ENCODE data around the gene NELFCD. TPM values are rescaled to one million over a fixed set of nuclear protein-coding genes. Genes with fewer than 3 reads are reported as not detected.

Gene NELFCD
- total and polyA plus RNA-seq, 9 of the 15 experiments (the other 6 are each of a cell fraction or from before 2014, with no cell fraction given), result 11.7 to 163 (median 96.5) TPM

DNA sequence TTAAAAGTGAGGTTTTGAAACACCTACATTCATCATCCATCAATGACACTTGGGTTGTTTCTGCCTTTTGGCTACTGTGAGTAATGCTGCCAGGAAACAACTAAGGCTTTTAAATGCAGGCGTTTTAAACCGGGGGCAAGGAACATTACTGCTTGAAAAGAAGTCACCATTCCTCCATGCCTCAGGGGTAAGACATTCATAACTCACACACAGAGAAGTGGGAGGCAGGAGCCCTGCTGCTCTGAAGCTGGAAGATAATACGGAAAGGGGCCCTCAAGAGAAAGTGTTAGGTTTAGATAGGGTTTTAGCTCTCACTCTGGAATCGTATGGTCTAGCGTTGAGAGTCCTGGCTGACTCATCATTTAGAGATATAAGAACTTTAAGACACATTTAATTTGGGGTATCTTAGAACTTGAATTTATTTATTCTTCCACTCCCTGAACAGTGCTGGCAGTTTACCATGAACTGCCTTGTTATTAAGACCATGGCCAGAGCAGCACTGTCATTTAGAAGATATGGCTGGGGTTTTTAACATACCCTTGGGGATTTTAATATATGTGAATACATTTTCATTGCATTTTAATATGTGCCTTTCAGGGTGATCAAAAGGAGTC, 40.0 kb downstream of the NELFCD start (continued):
- TF ChIP-seq, protein P1, sequence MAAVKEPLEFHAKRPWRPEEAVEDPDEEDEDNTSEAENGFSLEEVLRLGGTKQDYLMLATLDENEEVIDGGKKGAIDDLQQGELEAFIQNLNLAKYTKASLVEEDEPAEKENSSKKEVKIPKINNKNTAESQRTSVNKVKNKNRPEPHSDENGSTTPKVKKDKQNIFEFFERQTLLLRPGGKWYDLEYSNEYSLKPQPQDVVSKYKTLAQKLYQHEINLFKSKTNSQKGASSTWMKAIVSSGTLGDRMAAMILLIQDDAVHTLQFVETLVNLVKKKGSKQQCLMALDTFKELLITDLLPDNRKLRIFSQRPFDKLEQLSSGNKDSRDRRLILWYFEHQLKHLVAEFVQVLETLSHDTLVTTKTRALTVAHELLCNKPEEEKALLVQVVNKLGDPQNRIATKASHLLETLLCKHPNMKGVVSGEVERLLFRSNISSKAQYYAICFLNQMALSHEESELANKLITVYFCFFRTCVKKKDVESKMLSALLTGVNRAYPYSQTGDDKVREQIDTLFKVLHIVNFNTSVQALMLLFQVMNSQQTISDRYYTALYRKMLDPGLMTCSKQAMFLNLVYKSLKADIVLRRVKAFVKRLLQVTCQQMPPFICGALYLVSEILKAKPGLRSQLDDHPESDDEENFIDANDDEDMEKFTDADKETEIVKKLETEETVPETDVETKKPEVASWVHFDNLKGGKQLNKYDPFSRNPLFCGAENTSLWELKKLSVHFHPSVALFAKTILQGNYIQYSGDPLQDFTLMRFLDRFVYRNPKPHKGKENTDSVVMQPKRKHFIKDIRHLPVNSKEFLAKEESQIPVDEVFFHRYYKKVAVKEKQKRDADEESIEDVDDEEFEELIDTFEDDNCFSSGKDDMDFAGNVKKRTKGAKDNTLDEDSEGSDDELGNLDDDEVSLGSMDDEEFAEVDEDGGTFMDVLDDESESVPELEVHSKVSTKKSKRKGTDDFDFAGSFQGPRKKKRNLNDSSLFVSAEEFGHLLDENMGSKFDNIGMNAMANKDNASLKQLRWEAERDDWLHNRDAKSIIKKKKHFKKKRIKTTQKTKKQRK (IDR thresholded peaks at IDR 0.05; ENCODE audit: borderline replicate concordance, low read depth, low read length), result no peak
- TF ChIP-seq ETV5 (CRISPR knock-in tag; IDR thresholded peaks at IDR 0.05; ENCODE audit: low read depth) (no peak), FOS (IDR thresholded peaks at IDR 0.05; ENCODE audit: extremely low read depth, insufficient read length) (peak; percentile 24), RBBP5 (IDR thresholded peaks at IDR 0.05; ENCODE audit: borderline replicate concordance, insufficient read depth, low read length, poor library complexity, severe bottlenecking) (peak; percentile 17), RFX7 (CRISPR knock-in tag; IDR thresholded peaks at IDR 0.05) (no peak), SREBF1 (IDR thresholded peaks at IDR 0.05; ENCODE audit: borderline replicate concordance, low read depth, low read length) (no peak), ETV6 (IDR thresholded peaks at IDR 0.05; ENCODE audit: borderline replicate concordance in 1 of 2, low read depth in 2 of 2, low read length in 1 of 2) (peak in 1 of 2 experiments; percentile 16; a peak in 1 of 4 replicates), ETV6 (CRISPR knock-in tag; IDR thresholded peaks at IDR 0.05; ENCODE audit: borderline replicate concordance) (no peak), MAZ (CRISPR knock-in tag; conservative IDR thresholded peaks at IDR 0.05 in 1 of 2, IDR thresholded peaks at IDR 0.05 in 1 of 2) (peak in 1 of 2 experiments; percentile 37; a peak in 1 of 4 replicates), NCOR1 (IDR thresholded peaks at IDR 0.05) (peak; percentile 97), ZNF644 (tag; IDR thresholded peaks at IDR 0.05; ENCODE audit: low read depth) (no peak), TCFL5 (CRISPR knock-in tag; conservative IDR thresholded peaks at IDR 0.05) (no peak)
- TF ChIP-seq, protein P2, sequence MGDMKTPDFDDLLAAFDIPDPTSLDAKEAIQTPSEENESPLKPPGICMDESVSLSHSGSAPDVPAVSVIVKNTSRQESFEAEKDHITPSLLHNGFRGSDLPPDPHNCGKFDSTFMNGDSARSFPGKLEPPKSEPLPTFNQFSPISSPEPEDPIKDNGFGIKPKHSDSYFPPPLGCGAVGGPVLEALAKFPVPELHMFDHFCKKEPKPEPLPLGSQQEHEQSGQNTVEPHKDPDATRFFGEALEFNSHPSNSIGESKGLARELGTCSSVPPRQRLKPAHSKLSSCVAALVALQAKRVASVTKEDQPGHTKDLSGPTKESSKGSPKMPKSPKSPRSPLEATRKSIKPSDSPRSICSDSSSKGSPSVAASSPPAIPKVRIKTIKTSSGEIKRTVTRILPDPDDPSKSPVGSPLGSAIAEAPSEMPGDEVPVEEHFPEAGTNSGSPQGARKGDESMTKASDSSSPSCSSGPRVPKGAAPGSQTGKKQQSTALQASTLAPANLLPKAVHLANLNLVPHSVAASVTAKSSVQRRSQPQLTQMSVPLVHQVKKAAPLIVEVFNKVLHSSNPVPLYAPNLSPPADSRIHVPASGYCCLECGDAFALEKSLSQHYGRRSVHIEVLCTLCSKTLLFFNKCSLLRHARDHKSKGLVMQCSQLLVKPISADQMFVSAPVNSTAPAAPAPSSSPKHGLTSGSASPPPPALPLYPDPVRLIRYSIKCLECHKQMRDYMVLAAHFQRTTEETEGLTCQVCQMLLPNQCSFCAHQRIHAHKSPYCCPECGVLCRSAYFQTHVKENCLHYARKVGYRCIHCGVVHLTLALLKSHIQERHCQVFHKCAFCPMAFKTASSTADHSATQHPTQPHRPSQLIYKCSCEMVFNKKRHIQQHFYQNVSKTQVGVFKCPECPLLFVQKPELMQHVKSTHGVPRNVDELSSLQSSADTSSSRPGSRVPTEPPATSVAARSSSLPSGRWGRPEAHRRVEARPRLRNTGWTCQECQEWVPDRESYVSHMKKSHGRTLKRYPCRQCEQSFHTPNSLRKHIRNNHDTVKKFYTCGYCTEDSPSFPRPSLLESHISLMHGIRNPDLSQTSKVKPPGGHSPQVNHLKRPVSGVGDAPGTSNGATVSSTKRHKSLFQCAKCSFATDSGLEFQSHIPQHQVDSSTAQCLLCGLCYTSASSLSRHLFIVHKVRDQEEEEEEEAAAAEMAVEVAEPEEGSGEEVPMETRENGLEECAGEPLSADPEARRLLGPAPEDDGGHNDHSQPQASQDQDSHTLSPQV (IDR thresholded peaks at IDR 0.05), result peak; percentile 54; the same call in 1 of the 2 replicates
- TF ChIP-seq, protein P3, sequence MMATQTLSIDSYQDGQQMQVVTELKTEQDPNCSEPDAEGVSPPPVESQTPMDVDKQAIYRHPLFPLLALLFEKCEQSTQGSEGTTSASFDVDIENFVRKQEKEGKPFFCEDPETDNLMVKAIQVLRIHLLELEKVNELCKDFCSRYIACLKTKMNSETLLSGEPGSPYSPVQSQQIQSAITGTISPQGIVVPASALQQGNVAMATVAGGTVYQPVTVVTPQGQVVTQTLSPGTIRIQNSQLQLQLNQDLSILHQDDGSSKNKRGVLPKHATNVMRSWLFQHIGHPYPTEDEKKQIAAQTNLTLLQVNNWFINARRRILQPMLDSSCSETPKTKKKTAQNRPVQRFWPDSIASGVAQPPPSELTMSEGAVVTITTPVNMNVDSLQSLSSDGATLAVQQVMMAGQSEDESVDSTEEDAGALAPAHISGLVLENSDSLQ (IDR thresholded peaks at IDR 0.05), result peak; percentile 89
